ENCODE results near the gene KCNMB3. TPM values are rescaled to one million over a fixed set of nuclear protein-coding genes. Genes with fewer than 3 reads are reported as not detected.
A peak's percentile ranks its signal among the peaks of the same experiment; 100 is the strongest.

KCNMB3 gene
- total and polyA plus RNA-seq, 2 of the 13 experiments (the other 11 are each of a cell fraction or from before 2014, with no cell fraction given) = 4.3 to 7.1 TPM

DNA sequence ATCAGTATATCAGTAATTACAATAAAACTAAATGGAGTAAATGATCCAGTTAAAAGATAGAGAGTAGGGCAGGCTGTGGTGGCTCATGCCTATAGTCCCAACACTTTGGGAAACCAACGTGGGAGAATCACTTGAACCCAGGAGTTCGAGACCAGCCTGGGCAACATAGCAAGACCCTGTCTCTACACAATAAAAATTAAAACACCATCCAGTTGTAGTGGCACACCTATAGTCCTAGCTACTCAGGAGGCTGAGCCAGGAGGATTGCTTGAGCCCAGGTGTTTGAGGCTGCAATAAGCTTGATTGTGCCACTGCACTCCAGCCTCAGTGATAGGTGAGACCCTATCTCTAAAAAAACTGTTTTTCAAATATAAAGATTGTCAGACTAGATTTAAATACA lies 5.9 kb upstream of the KCNMB3 start:
- H3K4me1 ChIP-seq (ENCODE audit: insufficient read depth, low read length) = peaks cover 70% of the 10 kb centered on the region
- H3K79me2 ChIP-seq (ENCODE audit: insufficient read depth, low read length) = peaks cover 9% of the 10 kb centered on the region
- intact Hi-C loops (cut with micrococcal nuclease; ENCODE audit: unreplicated experiment) (no loop called here), in situ Hi-C loops (cut with HindIII; ENCODE audit: extremely low pct_ligation_motif_present, low pct_unique_long_range_greater_than_20kb) (no loop called here)
- H3K36me3 ChIP-seq (replicated peaks in 1 of 2; ENCODE audit: control insufficient read depth in 1 of 2, insufficient read depth in 2 of 2, low read length in 2 of 2) = no peaks in the 10 kb centered on the region
- CTCF ChIA-PET (ENCODE audit: low intra/inter-chr PET ratio, low total read pairs) = no interaction called here
- no peak for FAIRE-seq
- no TSS peak for BruUV-seq (replicated peaks)
- DNase-seq (ENCODE audit: low spot score) = no peak
- no peaks in the 10 kb centered on the region for H3K9me3 ChIP-seq (ENCODE audit: low read length)
- ATAC-seq = no peak
- peak overlapping the region; percentile 54 for H3K4me2 ChIP-seq (ENCODE audit: low read depth, low read length)
- POLR2A ChIA-PET = no interaction called here
- H3K4me3 ChIP-seq (replicated peaks in 1 of 3; ENCODE audit: insufficient read depth in 1 of 3, low read depth in 2 of 3, low read length in 3 of 3) = peak overlapping the region in 2 of 3 experiments; percentile 30 to 46; a peak in 2 of 6 replicates
- no peak overlapping the region for H2AFZ ChIP-seq (ENCODE audit: low read length)
- H3K27me3 ChIP-seq (ENCODE audit: control insufficient read depth in 1 of 2, insufficient read depth in 2 of 2, low read length in 2 of 2) = no peaks in the 10 kb centered on the region
- H4K20me1 ChIP-seq (ENCODE audit: insufficient read depth, low read length) = no peaks in the 10 kb centered on the region
- WGBS (ENCODE audit: low lambda C conversion rate) = 93% methylated on average over 2 of the region's 2 CpGs
- H3K27ac ChIP-seq (ENCODE audit: extremely low read length, insufficient read depth, low read length) = no peak overlapping the region
- no peak overlapping the region for H3K9ac ChIP-seq (ENCODE audit: insufficient read depth, low read depth, low read length)
- no peak for TF ChIP-seq U2AF2 (IDR thresholded peaks at IDR 0.05; ENCODE audit: low read depth, low read length)
- TF ChIP-seq, protein P1, sequence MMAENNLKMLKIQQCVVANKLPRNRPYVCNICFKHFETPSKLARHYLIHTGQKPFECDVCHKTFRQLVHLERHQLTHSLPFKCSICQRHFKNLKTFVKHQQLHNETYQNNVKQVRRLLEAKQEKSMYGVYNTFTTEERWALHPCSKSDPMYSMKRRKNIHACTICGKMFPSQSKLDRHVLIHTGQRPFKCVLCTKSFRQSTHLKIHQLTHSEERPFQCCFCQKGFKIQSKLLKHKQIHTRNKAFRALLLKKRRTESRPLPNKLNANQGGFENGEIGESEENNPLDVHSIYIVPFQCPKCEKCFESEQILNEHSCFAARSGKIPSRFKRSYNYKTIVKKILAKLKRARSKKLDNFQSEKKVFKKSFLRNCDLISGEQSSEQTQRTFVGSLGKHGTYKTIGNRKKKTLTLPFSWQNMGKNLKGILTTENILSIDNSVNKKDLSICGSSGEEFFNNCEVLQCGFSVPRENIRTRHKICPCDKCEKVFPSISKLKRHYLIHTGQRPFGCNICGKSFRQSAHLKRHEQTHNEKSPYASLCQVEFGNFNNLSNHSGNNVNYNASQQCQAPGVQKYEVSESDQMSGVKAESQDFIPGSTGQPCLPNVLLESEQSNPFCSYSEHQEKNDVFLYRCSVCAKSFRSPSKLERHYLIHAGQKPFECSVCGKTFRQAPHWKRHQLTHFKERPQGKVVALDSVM (CRISPR knock-in tag; IDR thresholded peaks at IDR 0.05) = peak; percentile 82
- no peak for TF ChIP-seq ZNF790 (CRISPR knock-in tag; IDR thresholded peaks at IDR 0.05; ENCODE audit: borderline replicate concordance)
- TF ChIP-seq RELA (CRISPR knock-in tag; IDR thresholded peaks at IDR 0.05) = no peak
- TF ChIP-seq, protein P2, sequence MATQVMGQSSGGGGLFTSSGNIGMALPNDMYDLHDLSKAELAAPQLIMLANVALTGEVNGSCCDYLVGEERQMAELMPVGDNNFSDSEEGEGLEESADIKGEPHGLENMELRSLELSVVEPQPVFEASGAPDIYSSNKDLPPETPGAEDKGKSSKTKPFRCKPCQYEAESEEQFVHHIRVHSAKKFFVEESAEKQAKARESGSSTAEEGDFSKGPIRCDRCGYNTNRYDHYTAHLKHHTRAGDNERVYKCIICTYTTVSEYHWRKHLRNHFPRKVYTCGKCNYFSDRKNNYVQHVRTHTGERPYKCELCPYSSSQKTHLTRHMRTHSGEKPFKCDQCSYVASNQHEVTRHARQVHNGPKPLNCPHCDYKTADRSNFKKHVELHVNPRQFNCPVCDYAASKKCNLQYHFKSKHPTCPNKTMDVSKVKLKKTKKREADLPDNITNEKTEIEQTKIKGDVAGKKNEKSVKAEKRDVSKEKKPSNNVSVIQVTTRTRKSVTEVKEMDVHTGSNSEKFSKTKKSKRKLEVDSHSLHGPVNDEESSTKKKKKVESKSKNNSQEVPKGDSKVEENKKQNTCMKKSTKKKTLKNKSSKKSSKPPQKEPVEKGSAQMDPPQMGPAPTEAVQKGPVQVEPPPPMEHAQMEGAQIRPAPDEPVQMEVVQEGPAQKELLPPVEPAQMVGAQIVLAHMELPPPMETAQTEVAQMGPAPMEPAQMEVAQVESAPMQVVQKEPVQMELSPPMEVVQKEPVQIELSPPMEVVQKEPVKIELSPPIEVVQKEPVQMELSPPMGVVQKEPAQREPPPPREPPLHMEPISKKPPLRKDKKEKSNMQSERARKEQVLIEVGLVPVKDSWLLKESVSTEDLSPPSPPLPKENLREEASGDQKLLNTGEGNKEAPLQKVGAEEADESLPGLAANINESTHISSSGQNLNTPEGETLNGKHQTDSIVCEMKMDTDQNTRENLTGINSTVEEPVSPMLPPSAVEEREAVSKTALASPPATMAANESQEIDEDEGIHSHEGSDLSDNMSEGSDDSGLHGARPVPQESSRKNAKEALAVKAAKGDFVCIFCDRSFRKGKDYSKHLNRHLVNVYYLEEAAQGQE (IDR thresholded peaks at IDR 0.05; ENCODE audit: borderline replicate concordance in 1 of 2, low read depth in 1 of 2, low read length in 2 of 2) = no peak
- no peak for TF ChIP-seq ZSCAN12 (CRISPR knock-in tag; IDR thresholded peaks at IDR 0.05)
- TF ChIP-seq ETV6 (CRISPR knock-in tag; conservative IDR thresholded peaks at IDR 0.05) = no peak
- no peak for TF ChIP-seq SNAPC2 (CRISPR knock-in tag; IDR thresholded peaks at IDR 0.05)
- no peak for TF ChIP-seq ZBTB20 (CRISPR knock-in tag; IDR thresholded peaks at IDR 0.05; ENCODE audit: borderline replicate concordance, low read depth)
- no peak for TF ChIP-seq PPARG (CRISPR knock-in tag; conservative IDR thresholded peaks at IDR 0.05)
- TF ChIP-seq PAF1 (CRISPR knock-in tag; IDR thresholded peaks at IDR 0.05) = no peak
- TF ChIP-seq ZSCAN25 (CRISPR knock-in tag; IDR thresholded peaks at IDR 0.05) = no peak
- TF ChIP-seq DMAP1 (CRISPR knock-in tag; IDR thresholded peaks at IDR 0.05) = no peak
- TF ChIP-seq, protein P3, sequence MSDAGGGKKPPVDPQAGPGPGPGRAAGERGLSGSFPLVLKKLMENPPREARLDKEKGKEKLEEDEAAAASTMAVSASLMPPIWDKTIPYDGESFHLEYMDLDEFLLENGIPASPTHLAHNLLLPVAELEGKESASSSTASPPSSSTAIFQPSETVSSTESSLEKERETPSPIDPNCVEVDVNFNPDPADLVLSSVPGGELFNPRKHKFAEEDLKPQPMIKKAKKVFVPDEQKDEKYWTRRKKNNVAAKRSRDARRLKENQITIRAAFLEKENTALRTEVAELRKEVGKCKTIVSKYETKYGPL (CRISPR knock-in tag; IDR thresholded peaks at IDR 0.05) = no peak
- no peak for TF ChIP-seq PLRG1 (conservative IDR thresholded peaks at IDR 0.05)
- TF ChIP-seq TCF7L2 (IDR thresholded peaks at IDR 0.05; ENCODE audit: low read depth, low read length) = no peak
- TF ChIP-seq ZNF431 (CRISPR knock-in tag; IDR thresholded peaks at IDR 0.05; ENCODE audit: borderline replicate concordance, low read depth) = no peak
- TF ChIP-seq, protein P4, sequence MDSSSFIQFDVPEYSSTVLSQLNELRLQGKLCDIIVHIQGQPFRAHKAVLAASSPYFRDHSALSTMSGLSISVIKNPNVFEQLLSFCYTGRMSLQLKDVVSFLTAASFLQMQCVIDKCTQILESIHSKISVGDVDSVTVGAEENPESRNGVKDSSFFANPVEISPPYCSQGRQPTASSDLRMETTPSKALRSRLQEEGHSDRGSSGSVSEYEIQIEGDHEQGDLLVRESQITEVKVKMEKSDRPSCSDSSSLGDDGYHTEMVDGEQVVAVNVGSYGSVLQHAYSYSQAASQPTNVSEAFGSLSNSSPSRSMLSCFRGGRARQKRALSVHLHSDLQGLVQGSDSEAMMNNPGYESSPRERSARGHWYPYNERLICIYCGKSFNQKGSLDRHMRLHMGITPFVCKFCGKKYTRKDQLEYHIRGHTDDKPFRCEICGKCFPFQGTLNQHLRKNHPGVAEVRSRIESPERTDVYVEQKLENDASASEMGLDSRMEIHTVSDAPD (CRISPR knock-in tag; IDR thresholded peaks at IDR 0.05) = no peak

Data from HepG2 (cell line).